IMR-90 (cell line): ENCODE results near the gene GK. TPM values are rescaled to one million over a fixed set of nuclear protein-coding genes. Genes with fewer than 3 reads are reported as not detected.

Experiments
- ATAC-seq: fragments of 200-7000 bp; cut with Tn5 transposase; 2 replicates; pipeline ENCODE4 v1.9.1; 2020; ENCODE audit warnings: low read depth, mild to moderate bottlenecking, moderate library complexity
- BruUV-seq: library from RNA; stranded (reverse); fragments of 400-500 nt; replicated peaks from 2 replicates; lab custom pipeline; 2021; lab: Mats Ljungman, UMichigan
- CTCF ChIA-PET: fragments of 300-600 bp; formaldehyde crosslinking; extraction: SDS; loops from one replicate; lab custom pipeline; 2021; ENCODE audit warnings: antibody characterized with exemption; lab: Yijun Ruan, JAX
- POLR2A ChIA-PET: fragments of 300-600 bp; sonication (Branson Sonifier 250); formaldehyde crosslinking; loops from one replicate; lab custom pipeline; 2022; ENCODE audit warnings: antibody characterized with exemption; ENCODE audit not compliant: unreplicated experiment; lab: Charles Lee
- DNase-seq: peaks from one replicate; pipeline ENCODE4 v3.0.0; 2013
- H2AFZ ChIP-seq: replicated peaks from 2 replicates; pipeline ENCODE3; 2013; ENCODE audit warnings: low read length, mild to moderate bottlenecking; ENCODE audit not compliant: poor library complexity
- H2AK5ac ChIP-seq: 2 replicates; pipeline ENCODE4 v1.6.1; 2013; ENCODE audit warnings: low read depth, low read length, inconsistent platforms
- H2AK9ac ChIP-seq: replicated peaks from 2 replicates; pipeline ENCODE3; 2013; ENCODE audit warnings: mild to moderate bottlenecking, low read depth, low read length, moderate library complexity; ENCODE audit not compliant: poor library complexity
- H2BK120ac ChIP-seq: 2 replicates; pipeline ENCODE4 v1.6.1; 2013; ENCODE audit warnings: low read depth, low read length, inconsistent platforms
- H2BK15ac ChIP-seq: 3 replicates; pipeline ENCODE4 v1.6.1; 2013; ENCODE audit warnings: low read depth, low read length, inconsistent platforms
- H2BK20ac ChIP-seq: 2 replicates; pipeline ENCODE4 v1.6.1; 2013; ENCODE audit warnings: low read depth, mild to moderate bottlenecking, inconsistent platforms, low read length, moderate library complexity
- H2BK5ac ChIP-seq: 2 replicates; pipeline ENCODE4 v1.6.1; 2013; ENCODE audit warnings: mild to moderate bottlenecking, low read depth, low read length, inconsistent platforms; ENCODE audit not compliant: poor library complexity, severe bottlenecking
- H3K14ac ChIP-seq: replicated peaks from 2 replicates; pipeline ENCODE4 v1.6.1; 2013; ENCODE audit warnings: low read depth, low read length, inconsistent platforms
- H3K18ac ChIP-seq: 2 replicates; pipeline ENCODE4 v1.6.1; 2013; ENCODE audit warnings: low read depth, low read length, control low read depth
- H3K23ac ChIP-seq: 2 replicates; pipeline ENCODE4 v1.6.1; 2013; ENCODE audit warnings: low read depth, low read length, inconsistent platforms
- H3K27ac ChIP-seq: 2 replicates; pipeline ENCODE4 v1.5.1; 2013; ENCODE audit warnings: mild to moderate bottlenecking, control low read depth, low read length; ENCODE audit not compliant: insufficient read depth
- H3K27me3 ChIP-seq: 2 replicates; pipeline ENCODE4 v1.6.1; 2013; ENCODE audit warnings: low read length; ENCODE audit not compliant: control insufficient read depth, insufficient read depth
- H3K36me3 ChIP-seq: 2 replicates; pipeline ENCODE4 v1.6.1; 2013; ENCODE audit warnings: low read length, mixed read lengths; ENCODE audit not compliant: control insufficient read depth, insufficient read depth
- H3K4ac ChIP-seq: 2 replicates; pipeline ENCODE4 v1.6.1; 2013; ENCODE audit warnings: low read depth, low read length, inconsistent platforms
- H3K4me1 ChIP-seq: 2 replicates; pipeline ENCODE4 v1.6.1; 2013; ENCODE audit warnings: low read length, mixed read lengths; ENCODE audit not compliant: control insufficient read depth, insufficient read depth
- H3K4me2 ChIP-seq: 2 replicates; pipeline ENCODE4 v1.6.1; 2013; ENCODE audit warnings: low read depth, mild to moderate bottlenecking, control low read depth, low read length, moderate library complexity
- H3K4me3 ChIP-seq: 2 replicates; pipeline ENCODE4 v1.5.1; 2013; ENCODE audit warnings: low read depth, mild to moderate bottlenecking, control low read depth, low read length, moderate library complexity; ENCODE audit not compliant: insufficient read depth
- H3K56ac ChIP-seq: 2 replicates; pipeline ENCODE4 v1.6.1; 2013; ENCODE audit warnings: low read length, inconsistent platforms; ENCODE audit not compliant: insufficient read depth; ENCODE audit errors: extremely low read depth
- H3K79me1 ChIP-seq, 2 experiments: 2 replicates each; pipeline ENCODE4 v1.6.1; 2013; ENCODE audit warnings: low read length in 2 of 2, inconsistent platforms in 1 of 2, low read depth in 1 of 2
- H3K9ac ChIP-seq: 2 replicates; pipeline ENCODE4 v1.6.1; 2013; ENCODE audit warnings: low read depth, low read length, control low read depth
- H3K9me1 ChIP-seq: 2 replicates; pipeline ENCODE4 v1.6.1; 2013; ENCODE audit warnings: low read length, inconsistent platforms; ENCODE audit not compliant: insufficient read depth
- H3K9me3 ChIP-seq: 2 replicates; pipeline ENCODE4 v1.6.1; 2013; ENCODE audit warnings: low read length; ENCODE audit not compliant: control insufficient read depth, insufficient read depth
- H4K20me1 ChIP-seq: 2 replicates; pipeline ENCODE4 v1.6.1; 2013; ENCODE audit warnings: low read length, inconsistent platforms; ENCODE audit not compliant: insufficient read depth
- H4K5ac ChIP-seq: 2 replicates; pipeline ENCODE4 v1.6.1; 2013; ENCODE audit warnings: mild to moderate bottlenecking, low read depth, low read length, control low read depth
- H4K8ac ChIP-seq, 2 experiments: 2 replicates each; pipeline ENCODE4 v1.6.1; 2013; ENCODE audit warnings: low read depth in 2 of 2, low read length in 2 of 2, control low read depth in 1 of 2, inconsistent platforms in 1 of 2
- H4K91ac ChIP-seq: 2 replicates; pipeline ENCODE4 v1.6.1; 2013; ENCODE audit warnings: low read depth, low read length, inconsistent platforms; ENCODE audit not compliant: insufficient read depth
- CEBPB ChIP-seq: IDR thresholded peaks from 2 replicates; pipeline ENCODE4 v1.6.1; 2012; ENCODE audit warnings: low read depth, low read length, improper control_type of control experiment
- FOS ChIP-seq: fragments of 150-350 bp; IDR thresholded peaks from 2 replicates; pipeline ENCODE4 v1.6.1; 2016; ENCODE audit warnings: low read depth, low read length
- MAZ ChIP-seq: IDR thresholded peaks from 2 replicates; pipeline ENCODE4 v1.6.1; 2012; ENCODE audit warnings: low read depth, mild to moderate bottlenecking, low read length, improper control_type of control experiment, moderate library complexity, borderline replicate concordance
- MXI1 ChIP-seq: IDR thresholded peaks from 2 replicates; pipeline ENCODE4 v1.6.1; 2012; ENCODE audit warnings: low read depth, mild to moderate bottlenecking, low read length, moderate library complexity, borderline replicate concordance
- NFE2L2 ChIP-seq: fragments of 150-350 bp; IDR thresholded peaks from 2 replicates; pipeline ENCODE4 v1.6.1; 2016; ENCODE audit warnings: low read depth, mild to moderate bottlenecking, low read length
- POLR2A ChIP-seq: IDR thresholded peaks from 2 replicates; pipeline ENCODE4 v1.6.1; 2012; ENCODE audit warnings: mild to moderate bottlenecking, low read depth, low read length
- SMC3 ChIP-seq: fragments of 150-350 bp; IDR thresholded peaks from 2 replicates; pipeline ENCODE4 v1.6.1; 2016; ENCODE audit warnings: low read depth, mild to moderate bottlenecking, antibody characterized with exemption, low read length, moderate library complexity
- WGBS, 2 experiments: methylation state at CpG; one replicate each; pipeline versions ENCODE4 v1.1.5 to v1.1.7; 2013; ENCODE audit warnings: missing lambda C conversion rate in 2 of 2; ENCODE audit not compliant: insufficient read length in 1 of 2; ENCODE audit errors: extremely low coverage in 2 of 2; 5-methylcytosine and 5-hydroxymethylcytosine counted together
- dilution Hi-C: fragments of 300-500 bp; cut with HindIII; formaldehyde crosslinking; loops from one replicate; pipeline ENCODE4 v1.14.3; 2018; ENCODE audit warnings: low sequenced_read_pairs; ENCODE audit not compliant: unreplicated experiment
- in situ Hi-C: fragments of 300-500 bp; cut with MboI; formaldehyde crosslinking; loops from 3 replicates; pipeline ENCODE4 v1.14.3; 2019; ENCODE audit warnings: low sequenced_read_pairs, inconsistent platforms, mixed read lengths
- intact Hi-C: fragments of 100-400 bp; cut with micrococcal nuclease; formaldehyde crosslinking; loops from 2 replicates; pipeline ENCODE4 v1.10.0; 2022
- polyA plus RNA-seq, 3 experiments: library from polyadenylated mRNA; depleted of rRNA; stranded (reverse); fragments of >200 nt; gene quantifications; 2 replicates each; pipeline ENCODE4 v1.2.3, GENCODE V29; 2012; ENCODE audit warnings: low replicate concordance in 1 of 3
- total RNA-seq: library from RNA; depleted of rRNA; stranded (reverse); fragments of >200 nt; gene quantifications from 2 replicates; pipeline ENCODE4 v1.2.3, GENCODE V29; 2012
- TF ChIP-seq, protein P1 (sequence below): conservative IDR thresholded peaks from 2 replicates; pipeline ENCODE4 v1.5.1; 2012; ENCODE audit warnings: mild to moderate bottlenecking, low read depth, low read length, improper control_type of control experiment

Gene GK
- total and polyA plus RNA-seq, 2 of the 4 experiments (the other 2 are of a cell fraction), result 7.6 to 9.3 TPM

DNA sequence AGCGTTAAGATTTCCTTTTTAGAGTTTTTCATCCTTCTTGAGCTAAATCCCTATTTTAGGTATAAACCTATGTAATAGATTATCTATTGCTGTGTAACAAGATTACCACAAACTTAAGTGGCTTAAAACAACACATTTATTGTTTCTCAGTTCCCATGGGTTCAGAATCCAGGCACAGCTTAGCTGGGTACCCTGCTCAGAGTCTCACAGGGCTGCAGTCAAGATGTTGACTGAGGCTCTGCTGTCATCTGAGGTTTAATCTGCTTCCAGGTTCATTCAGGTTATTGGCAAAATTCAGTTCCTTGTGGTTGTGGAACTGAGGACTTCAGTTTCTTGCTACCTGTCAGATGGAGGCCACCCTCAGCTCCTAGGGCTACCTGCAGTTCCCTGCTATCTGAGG, 60.9 kb downstream of the GK start:
- Histone ChIP-seq H3K4me3 (no peak overlapping the region), H3K27ac (no peak overlapping the region), H3K23ac (no peak overlapping the region), H4K8ac (no peak overlapping the region), H2AFZ (no peak overlapping the region), H4K20me1 (no peaks in the 10 kb centered on the region), H3K9me1 (peaks cover 2% of the 10 kb centered on the region; the same call in 1 of the 2 replicates), H3K27me3 (no peaks in the 10 kb centered on the region), H2BK20ac (no peak overlapping the region), H3K4me2 (no peak overlapping the region), H3K9ac (no peak overlapping the region), H4K91ac (no peak overlapping the region), H3K4ac (no peak overlapping the region), H2BK120ac (no peak overlapping the region), H3K79me1 (no peaks in the 10 kb centered on the region), H3K4me1 (no peaks in the 10 kb centered on the region), H3K56ac (no peak overlapping the region), H3K9me3 (no peaks in the 10 kb centered on the region), H3K18ac (no peak overlapping the region), H3K14ac (no peak overlapping the region), H2AK5ac (no peak overlapping the region), H2BK15ac (no peak overlapping the region), H3K36me3 (peaks cover 10% of the 10 kb centered on the region), H2BK5ac (no peak overlapping the region), H4K5ac (no peak overlapping the region), H2AK9ac (no peak overlapping the region)
- POLR2A ChIA-PET, result no interaction called here
- no TSS peak for BruUV-seq
- TF ChIP-seq MXI1 (no peak), SMC3 (no peak), MAZ (no peak), CEBPB (no peak), FOS (no peak), NFE2L2 (no peak), POLR2A (no peak)
- TF ChIP-seq, protein P1, sequence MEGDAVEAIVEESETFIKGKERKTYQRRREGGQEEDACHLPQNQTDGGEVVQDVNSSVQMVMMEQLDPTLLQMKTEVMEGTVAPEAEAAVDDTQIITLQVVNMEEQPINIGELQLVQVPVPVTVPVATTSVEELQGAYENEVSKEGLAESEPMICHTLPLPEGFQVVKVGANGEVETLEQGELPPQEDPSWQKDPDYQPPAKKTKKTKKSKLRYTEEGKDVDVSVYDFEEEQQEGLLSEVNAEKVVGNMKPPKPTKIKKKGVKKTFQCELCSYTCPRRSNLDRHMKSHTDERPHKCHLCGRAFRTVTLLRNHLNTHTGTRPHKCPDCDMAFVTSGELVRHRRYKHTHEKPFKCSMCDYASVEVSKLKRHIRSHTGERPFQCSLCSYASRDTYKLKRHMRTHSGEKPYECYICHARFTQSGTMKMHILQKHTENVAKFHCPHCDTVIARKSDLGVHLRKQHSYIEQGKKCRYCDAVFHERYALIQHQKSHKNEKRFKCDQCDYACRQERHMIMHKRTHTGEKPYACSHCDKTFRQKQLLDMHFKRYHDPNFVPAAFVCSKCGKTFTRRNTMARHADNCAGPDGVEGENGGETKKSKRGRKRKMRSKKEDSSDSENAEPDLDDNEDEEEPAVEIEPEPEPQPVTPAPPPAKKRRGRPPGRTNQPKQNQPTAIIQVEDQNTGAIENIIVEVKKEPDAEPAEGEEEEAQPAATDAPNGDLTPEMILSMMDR, result no peak
- DNase-seq, result no peak
- dilution Hi-C loops (no loop called here), intact Hi-C loops (no loop called here), in situ Hi-C loops (no loop called here)
- CTCF ChIA-PET, result no interaction called here
- no CpG with 5 or more reads among the region's 1 CpG for WGBS, 2 experiments
- ATAC-seq, result no peak
